Hematopoietic multipotent progenitor cell treated with erythropoietin and hydrocortisone succinate and interleukin-3 and kit ligand, for 4 days (in vitro differentiated cells): ENCODE measurements around the gene PDSS2.
"Not testable (repeated sequence)": the region's sequence is repeated elsewhere in the genome, so short reads cannot be mapped to it uniquely, and the experiment has no call there.

Source experiments
- DNase-seq: peaks from one replicate; pipeline ENCODE4 v3.0.0-alpha.2; 2015

The PDSS2 gene

GRCh38 chr6:107459283-107460082 lies at the start of gene PDSS2:
Gene PDSS2, minus strand, starts transcription at chr6:107459564. Its CDS starts 279 bp downstream, at chr6:107459285.
- DNase-seq, result peak; percentile 99

GRCh38 chr6:107506145-107506544 lies 46.8 kb upstream of the PDSS2 start:
- DNase-seq, result no peak

GRCh38 chr6:107504270-107505026 lies 45.1 kb upstream of the PDSS2 start:
- DNase-seq, result no peak

- DNase-seq, result no peak
Observed at GRCh38 chr6:107496892-107497684, 37.7 kb upstream of the PDSS2 start.

GRCh38 chr6:107495971-107496370 lies 36.6 kb upstream of the PDSS2 start:
- no peak for DNase-seq

- no peak for DNase-seq
Observed at GRCh38 chr6:107495196-107495643, 35.9 kb upstream of the PDSS2 start.

- DNase-seq, result no peak
Observed at GRCh38 chr6:107493158-107494057, 34.0 kb upstream of the PDSS2 start.

GRCh38 chr6:107491760-107492660 lies 32.6 kb upstream of the PDSS2 start:
- no peak for DNase-seq

- peak; percentile 31 for DNase-seq
Observed at GRCh38 chr6:107491138-107491609, 31.8 kb upstream of the PDSS2 start.

- DNase-seq, result no peak
Observed at GRCh38 chr6:107490566-107491137, 31.3 kb upstream of the PDSS2 start.

GRCh38 chr6:107489636-107490565 lies 30.5 kb upstream of the PDSS2 start, which contains the start of gene SOBP:
Gene SOBP, plus strand, starts transcription at chr6:107490117. Its CDS starts 500 bp downstream, at chr6:107490617.
- peak; percentile 47 for DNase-seq

GRCh38 chr6:107488875-107489635 lies 29.7 kb upstream of the PDSS2 start:
- DNase-seq, result peak; percentile 61

- no peak for DNase-seq
Observed at GRCh38 chr6:107488174-107488874, 29.0 kb upstream of the PDSS2 start.

GRCh38 chr6:107485157-107485556 lies 25.8 kb upstream of the PDSS2 start:
- no peak for DNase-seq

GRCh38 chr6:107479089-107479690 lies 19.8 kb upstream of the PDSS2 start:
- no peak for DNase-seq

GRCh38 chr6:107475826-107476225 lies 16.5 kb upstream of the PDSS2 start:
- DNase-seq, result not testable (repeated sequence)

- DNase-seq, result not testable (repeated sequence)
Observed at GRCh38 chr6:107475360-107475759, 16.0 kb upstream of the PDSS2 start.
